PC-3 (cell line): ENCODE results near the gene GALR2.

Experiments
- EZH2 ChIP-seq: fragments of 300-600 bp; sonication (generic); IDR thresholded peaks from one replicate; pipeline ENCODE4 v1.6.1; 2017; ENCODE audit warnings: antibody characterized with exemption, mild to moderate bottlenecking, low read length; ENCODE audit not compliant: unreplicated experiment
- EZH2phosphoT487 ChIP-seq: fragments of 300-600 bp; sonication (generic); IDR thresholded peaks from 2 replicates; pipeline ENCODE4 v1.6.1; 2018; ENCODE audit warnings: mild to moderate bottlenecking, antibody characterized with exemption, low read length, borderline replicate concordance
- TF ChIP-seq, protein P1 (sequence below): fragments of 300-600 bp; sonication (generic); conservative IDR thresholded peaks from 2 replicates; pipeline ENCODE4 v1.5.1; 2017; ENCODE audit warnings: antibody characterized with exemption, low read depth, mild to moderate bottlenecking, low read length

DNA sequence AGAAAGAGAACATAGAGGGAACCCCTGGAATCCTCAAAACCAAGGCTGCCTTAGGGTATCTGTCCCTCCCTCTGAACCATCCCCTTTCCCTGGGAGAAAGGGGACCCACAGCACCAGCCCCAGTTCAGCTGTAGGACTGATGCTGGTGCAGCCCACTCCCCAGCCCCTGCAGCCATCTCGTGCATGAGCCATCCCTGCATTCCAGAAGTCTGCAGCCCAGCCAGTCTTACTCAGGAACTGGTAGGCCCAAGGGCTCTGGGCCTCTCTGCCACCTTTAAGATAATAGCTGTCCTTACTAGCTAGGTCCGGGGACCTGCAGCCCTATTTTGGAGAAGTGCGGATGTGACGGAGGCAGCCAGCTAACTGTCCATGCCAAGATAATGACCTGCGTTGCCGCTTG is 41.4 kb upstream of the GALR2 start:
- TF ChIP-seq EZH2 (no peak), EZH2phosphoT487 (no peak)
- TF ChIP-seq, protein P1, sequence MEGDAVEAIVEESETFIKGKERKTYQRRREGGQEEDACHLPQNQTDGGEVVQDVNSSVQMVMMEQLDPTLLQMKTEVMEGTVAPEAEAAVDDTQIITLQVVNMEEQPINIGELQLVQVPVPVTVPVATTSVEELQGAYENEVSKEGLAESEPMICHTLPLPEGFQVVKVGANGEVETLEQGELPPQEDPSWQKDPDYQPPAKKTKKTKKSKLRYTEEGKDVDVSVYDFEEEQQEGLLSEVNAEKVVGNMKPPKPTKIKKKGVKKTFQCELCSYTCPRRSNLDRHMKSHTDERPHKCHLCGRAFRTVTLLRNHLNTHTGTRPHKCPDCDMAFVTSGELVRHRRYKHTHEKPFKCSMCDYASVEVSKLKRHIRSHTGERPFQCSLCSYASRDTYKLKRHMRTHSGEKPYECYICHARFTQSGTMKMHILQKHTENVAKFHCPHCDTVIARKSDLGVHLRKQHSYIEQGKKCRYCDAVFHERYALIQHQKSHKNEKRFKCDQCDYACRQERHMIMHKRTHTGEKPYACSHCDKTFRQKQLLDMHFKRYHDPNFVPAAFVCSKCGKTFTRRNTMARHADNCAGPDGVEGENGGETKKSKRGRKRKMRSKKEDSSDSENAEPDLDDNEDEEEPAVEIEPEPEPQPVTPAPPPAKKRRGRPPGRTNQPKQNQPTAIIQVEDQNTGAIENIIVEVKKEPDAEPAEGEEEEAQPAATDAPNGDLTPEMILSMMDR, result no peak
